ENCODE measurements around the gene KIAA0586. TPM values are rescaled to one million over a fixed set of nuclear protein-coding genes. Genes with fewer than 3 reads are reported as not detected.

Gene KIAA0586
- total and polyA plus RNA-seq, 2 of the 4 experiments (the other 2 are of a cell fraction), result 9.4 to 36.7 TPM

- dilution Hi-C loops (cut with HindIII; ENCODE audit: low sequenced_read_pairs, unreplicated experiment), result no loop called here
- Histone ChIP-seq H2BK120ac (ENCODE audit: low read depth, low read length) (no peak overlapping the region), H3K27ac (ENCODE audit: insufficient read depth, low read length) (no peak overlapping the region), H3K36me3 (ENCODE audit: control insufficient read depth, insufficient read depth, low read length) (0 out of 2 replicates have a peak, but pooled peaks cover 2% of the 10 kb centered on the region), H4K5ac (ENCODE audit: low read depth, low read length) (no peak overlapping the region), H3K23ac (ENCODE audit: low read depth, low read length) (no peak overlapping the region), H3K9me3 (ENCODE audit: control insufficient read depth, insufficient read depth, low read length) (no peaks in the 10 kb centered on the region), H2BK5ac (ENCODE audit: low read depth, low read length, poor library complexity, severe bottlenecking) (no peak overlapping the region), H2AK5ac (ENCODE audit: low read depth, low read length) (no peak overlapping the region), H4K20me1 (ENCODE audit: insufficient read depth, low read length) (no peaks in the 10 kb centered on the region), H3K4me2 (ENCODE audit: low read depth, low read length) (no peak overlapping the region), H2AFZ (replicated peaks; ENCODE audit: low read length, poor library complexity) (no peak overlapping the region), H3K18ac (ENCODE audit: low read depth, low read length) (no peak overlapping the region), H3K56ac (ENCODE audit: extremely low read depth, insufficient read depth, low read length) (no peak overlapping the region), H4K91ac (ENCODE audit: insufficient read depth, low read depth, low read length) (no peak overlapping the region), H2AK9ac (replicated peaks; ENCODE audit: low read depth, low read length, poor library complexity) (no peak overlapping the region), H3K4me3 (ENCODE audit: insufficient read depth, low read depth, low read length) (no peak overlapping the region), H3K9me1 (ENCODE audit: insufficient read depth, low read length) (peaks cover 3% of the 10 kb centered on the region; the same call in 1 of the 2 replicates), H3K4ac (ENCODE audit: low read depth, low read length) (no peak overlapping the region), H3K4me1 (ENCODE audit: control insufficient read depth, insufficient read depth, low read length) (peaks cover 2% of the 10 kb centered on the region; the same call in 1 of the 2 replicates), H2BK20ac (ENCODE audit: low read depth, low read length) (no peak overlapping the region), H3K14ac (replicated peaks; ENCODE audit: low read depth, low read length) (no peak overlapping the region), H2BK15ac (ENCODE audit: low read depth, low read length) (no peak overlapping the region), H3K9ac (ENCODE audit: low read depth, low read length) (no peak overlapping the region), H3K27me3 (ENCODE audit: control insufficient read depth, insufficient read depth, low read length) (no peaks in the 10 kb centered on the region), H3K79me1 (ENCODE audit: low read depth in 1 of 2, low read length in 2 of 2) (no peaks in the 10 kb centered on the region), H4K8ac (ENCODE audit: low read depth in 2 of 2, low read length in 2 of 2) (no peak overlapping the region)
- ChIA-PET CTCF (interaction anchor here (1.1 kb wide), 1 partner anchor 146 kb away, joined by 3 read pairs; no protein-coding TSS in a partner anchor), POLR2A (ENCODE audit: unreplicated experiment) (no interaction called here)
- no CpG with 5 or more reads among the region's 1 CpG for WGBS, 2 experiments (ENCODE audit: extremely low coverage in 2 of 2, insufficient read length in 1 of 2)
- intact Hi-C loops (cut with micrococcal nuclease), result loop anchor here (10.0 kb wide), 1 partner anchor 943 kb away; no protein-coding TSS in a partner anchor
- DNase-seq, result no peak
- BruUV-seq (replicated peaks), result no TSS peak
- in situ Hi-C loops (cut with MboI; ENCODE audit: low sequenced_read_pairs), result loop anchor here (25.0 kb wide), 1 partner anchor 970 kb away; the partner anchor contains the start of gene GPR135
- peak; percentile 57 for TF ChIP-seq MAFK (IDR thresholded peaks at IDR 0.05; ENCODE audit: low read depth, low read length)
- TF ChIP-seq, protein P1, sequence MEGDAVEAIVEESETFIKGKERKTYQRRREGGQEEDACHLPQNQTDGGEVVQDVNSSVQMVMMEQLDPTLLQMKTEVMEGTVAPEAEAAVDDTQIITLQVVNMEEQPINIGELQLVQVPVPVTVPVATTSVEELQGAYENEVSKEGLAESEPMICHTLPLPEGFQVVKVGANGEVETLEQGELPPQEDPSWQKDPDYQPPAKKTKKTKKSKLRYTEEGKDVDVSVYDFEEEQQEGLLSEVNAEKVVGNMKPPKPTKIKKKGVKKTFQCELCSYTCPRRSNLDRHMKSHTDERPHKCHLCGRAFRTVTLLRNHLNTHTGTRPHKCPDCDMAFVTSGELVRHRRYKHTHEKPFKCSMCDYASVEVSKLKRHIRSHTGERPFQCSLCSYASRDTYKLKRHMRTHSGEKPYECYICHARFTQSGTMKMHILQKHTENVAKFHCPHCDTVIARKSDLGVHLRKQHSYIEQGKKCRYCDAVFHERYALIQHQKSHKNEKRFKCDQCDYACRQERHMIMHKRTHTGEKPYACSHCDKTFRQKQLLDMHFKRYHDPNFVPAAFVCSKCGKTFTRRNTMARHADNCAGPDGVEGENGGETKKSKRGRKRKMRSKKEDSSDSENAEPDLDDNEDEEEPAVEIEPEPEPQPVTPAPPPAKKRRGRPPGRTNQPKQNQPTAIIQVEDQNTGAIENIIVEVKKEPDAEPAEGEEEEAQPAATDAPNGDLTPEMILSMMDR (conservative IDR thresholded peaks at IDR 0.05; ENCODE audit: low read depth, low read length), result no peak
- no peak for TF ChIP-seq RCOR1 (IDR thresholded peaks at IDR 0.05; ENCODE audit: insufficient replicate concordance, low read length)
- no peak for ATAC-seq (ENCODE audit: low read depth)
Observed at GRCh38 chr14:58492044-58492443, 64.5 kb downstream of the KIAA0586 start.

Data from IMR-90 (cell line).